Activated CD4-positive, alpha-beta T cell treated with anti-CD3 and anti-CD28 coated beads, Interleukin-10, Interleukin-2, amounts not matched to agents 100 ng/mL and 50 ng/mL, durations not matched to agents 16 hours and 8 hours (primary cell): ENCODE results near the gene PXT1.

Experiments
- DNase-seq: peaks from one replicate; pipeline ENCODE4 v3.0.0-alpha.2; 2020

Gene PXT1

DNA sequence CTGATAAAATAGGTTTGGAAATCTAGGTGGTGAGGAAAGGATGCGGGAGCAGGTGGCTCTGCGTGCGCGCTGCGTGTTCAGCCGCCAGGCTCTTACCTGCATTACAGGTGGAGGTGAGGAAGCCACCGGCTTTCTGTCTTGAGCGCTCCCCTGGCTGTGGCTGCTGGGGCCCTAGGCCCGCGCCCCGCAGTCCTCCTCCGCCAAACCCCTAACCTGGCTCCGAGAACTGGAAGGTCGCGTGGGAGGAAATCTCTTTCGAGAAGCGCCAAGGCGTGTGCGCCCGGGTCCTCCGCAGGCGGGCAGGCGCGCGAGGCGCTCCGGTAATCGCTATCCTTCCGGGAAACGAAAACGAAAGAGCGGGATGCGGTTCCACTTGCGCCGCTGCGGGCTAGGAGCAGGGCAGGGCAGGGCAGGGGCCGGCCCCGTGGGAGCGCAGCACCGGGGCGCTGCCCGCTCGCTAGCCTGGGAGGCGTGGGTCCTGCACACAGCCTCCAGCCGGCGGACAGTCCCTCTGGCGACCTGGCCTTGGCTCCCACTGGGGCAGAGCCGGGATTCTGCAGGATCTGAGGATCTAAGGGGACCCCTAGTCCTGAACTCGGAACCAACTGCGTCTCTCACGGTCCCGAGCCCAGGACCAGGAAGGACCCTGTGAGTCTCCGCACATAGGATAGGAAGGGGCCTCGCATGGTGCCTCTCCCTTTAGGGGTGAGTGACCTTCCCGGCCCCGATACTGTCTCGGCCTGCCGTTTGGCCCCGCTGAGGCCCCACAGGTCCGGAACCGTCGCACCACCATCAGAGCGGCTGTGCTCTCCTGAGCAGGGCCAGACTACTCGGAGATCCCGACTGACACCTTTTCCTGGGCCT lies 55.0 kb downstream of the PXT1 start, which contains the start of gene ETV7:
TSS of gene ETV7 (minus strand) at position 230 of the 864 bp plus-strand sequence. CDS start at position 102, 128 bp downstream.
- DNase-seq = peak; percentile 51

DNA sequence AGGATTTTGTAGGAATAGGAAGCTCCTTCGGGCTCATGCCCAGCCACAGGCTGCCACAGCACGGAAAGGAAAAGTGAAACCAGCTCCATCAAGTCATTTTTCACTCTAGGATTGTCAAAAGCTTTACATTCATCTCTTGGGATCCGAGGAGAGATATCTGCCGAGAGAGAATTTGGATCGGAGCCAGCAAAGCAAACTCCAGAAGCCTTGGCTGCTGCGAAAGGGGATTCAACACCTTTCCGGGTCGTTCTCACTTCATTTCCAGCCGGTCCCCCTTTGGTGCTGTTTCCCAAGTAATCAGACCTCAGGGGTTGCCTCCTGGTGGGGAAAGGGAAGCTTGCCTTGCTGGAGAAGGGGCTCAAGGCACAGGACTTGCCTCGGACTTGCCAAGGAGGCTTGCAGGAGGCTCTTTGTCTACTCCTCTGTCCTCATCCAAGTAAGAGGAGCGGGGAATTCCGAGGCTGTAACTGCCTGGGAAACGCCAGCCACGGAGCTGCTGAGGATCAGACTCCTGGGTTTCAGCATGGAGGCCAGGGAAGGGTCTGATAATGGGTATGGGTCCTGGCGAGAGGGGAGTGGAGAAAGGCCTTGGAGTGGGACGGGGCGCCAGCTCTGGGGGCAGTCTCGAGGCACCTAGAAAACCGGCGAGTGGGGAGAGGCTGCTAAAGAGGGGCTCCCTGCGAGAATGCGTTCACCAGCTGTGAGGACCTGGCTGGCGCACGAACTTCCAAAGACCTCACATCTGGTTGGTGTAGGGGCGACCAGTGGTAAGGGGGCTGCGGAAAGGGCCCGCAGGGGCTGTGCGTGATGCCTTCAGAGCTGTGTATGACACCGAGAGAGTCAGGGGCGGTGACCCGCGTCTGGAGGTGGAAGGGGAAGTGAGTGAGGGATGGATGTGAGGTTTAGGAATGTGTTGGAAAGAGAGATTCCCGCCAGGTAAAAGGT lies 55.9 kb downstream of the PXT1 start:
- no peak for DNase-seq

DNA sequence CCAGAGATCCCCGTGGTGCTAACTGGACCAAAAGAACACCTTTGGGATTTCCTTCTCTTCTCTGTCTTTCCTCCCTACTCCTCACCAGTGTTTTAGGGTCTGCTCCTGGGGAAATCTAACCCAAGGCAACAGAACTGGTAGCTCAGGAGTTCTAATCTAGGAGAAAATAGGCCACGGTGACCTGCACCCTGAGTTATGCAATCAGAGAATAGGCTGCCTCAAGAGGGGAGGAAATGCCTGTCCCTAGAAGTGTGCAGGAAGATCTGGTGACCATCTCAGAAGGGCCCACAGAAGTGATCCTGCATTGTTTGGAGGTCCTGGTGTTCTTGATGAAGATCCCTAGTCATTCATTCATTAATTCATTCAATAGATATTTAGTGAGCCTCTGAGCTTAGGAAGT lies 58.6 kb downstream of the PXT1 start:
- no peak for DNase-seq

DNA sequence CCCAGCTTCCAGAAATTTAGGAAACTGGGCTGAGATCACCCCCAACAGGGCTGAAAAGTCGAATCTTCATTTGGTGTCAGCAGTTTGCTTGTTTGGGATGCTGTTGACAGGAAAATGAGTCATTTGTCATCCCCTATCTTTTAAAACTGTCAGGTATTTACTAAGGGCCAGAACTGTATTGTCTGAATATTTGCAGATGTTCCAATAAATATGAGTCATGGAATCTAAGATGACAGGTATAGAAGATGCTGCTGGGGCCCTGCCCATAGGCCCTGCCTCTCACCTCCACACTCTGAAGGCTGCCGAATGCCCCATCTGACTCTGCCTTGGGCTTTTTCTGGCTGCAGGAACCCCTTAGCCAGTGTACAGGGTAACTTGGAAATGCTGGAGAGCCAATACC lies 59.0 kb downstream of the PXT1 start:
- DNase-seq = peak; percentile 65

DNA sequence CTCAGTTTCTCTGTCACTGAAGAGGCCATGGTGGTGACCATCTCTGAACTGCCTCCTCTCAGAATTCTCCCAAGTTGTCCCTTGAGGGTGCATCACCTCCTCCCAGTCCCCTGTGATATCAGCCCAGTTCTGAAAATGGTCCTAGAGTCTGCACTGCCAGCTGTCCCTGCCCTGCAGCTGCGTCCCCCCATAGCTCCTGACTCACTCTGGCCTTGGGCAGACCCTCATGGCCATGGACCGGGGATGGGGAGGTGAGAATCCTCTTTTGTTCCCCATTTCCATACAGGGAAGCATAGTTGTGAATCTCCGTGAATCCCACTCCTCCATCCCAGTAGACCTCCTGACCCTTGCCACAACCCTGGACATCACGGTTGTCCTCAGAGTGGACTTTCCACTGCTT lies 59.7 kb downstream of the PXT1 start:
- DNase-seq = no peak

DNA sequence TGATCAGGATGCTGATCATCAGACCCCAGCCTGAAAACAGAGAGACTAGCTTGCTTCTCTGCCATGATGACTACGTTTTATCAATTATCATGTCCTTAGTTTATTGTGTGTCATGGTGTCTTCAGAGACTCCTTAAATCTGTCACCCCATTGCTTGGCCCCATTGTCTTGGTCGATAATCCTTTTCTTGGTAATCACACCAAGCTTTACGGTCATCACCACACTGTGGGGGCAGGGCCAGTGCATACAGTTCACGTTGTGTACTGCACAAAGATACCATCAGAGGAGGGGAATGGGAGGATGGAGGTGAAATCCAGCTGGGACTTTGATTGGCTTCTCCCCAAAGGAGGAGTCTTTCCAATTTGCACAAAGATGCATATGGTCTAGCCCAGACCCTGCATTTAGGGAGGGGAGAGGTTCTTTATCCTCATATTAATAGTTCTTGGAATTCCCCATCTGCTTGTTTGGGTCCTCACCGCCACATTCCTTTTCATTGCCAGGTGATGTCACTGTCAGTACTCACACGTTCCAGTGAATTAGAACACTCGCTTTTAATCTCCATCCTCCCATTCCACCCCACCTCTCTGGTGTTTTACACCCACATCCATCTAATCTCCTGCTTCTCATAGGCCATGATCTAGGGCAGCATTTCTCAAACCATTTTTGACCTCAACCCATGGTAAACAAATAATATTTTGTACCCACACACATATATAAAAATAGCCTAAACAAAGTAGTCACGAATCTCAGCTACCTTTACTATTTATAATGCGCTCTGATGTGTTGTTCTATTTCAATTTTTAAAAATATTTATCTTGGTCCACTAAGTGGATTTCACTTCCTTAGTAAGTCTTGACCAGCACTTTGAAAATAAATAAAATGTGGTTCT lies 60.9 kb downstream of the PXT1 start:
- DNase-seq = no peak

DNA sequence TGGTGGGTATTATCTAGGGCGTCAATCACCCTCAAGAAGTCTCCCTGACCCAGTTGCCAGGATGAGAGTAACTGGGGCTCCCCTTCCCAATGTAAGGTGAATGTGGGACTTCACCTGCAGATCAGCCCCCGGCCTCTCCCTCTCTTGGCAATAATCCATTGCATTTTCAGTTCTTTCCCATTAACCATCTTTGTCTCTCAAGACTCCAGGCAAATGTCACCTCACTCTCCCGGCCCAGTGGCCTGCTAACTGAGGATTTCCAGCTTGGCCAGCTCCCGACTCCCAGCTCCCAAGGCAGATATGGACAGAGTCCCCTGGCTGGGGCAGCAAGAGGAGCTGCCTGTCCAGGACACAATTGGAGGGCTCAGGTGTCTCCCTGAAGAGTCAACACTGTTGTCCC lies 62.5 kb downstream of the PXT1 start:
- DNase-seq = no peak

DNA sequence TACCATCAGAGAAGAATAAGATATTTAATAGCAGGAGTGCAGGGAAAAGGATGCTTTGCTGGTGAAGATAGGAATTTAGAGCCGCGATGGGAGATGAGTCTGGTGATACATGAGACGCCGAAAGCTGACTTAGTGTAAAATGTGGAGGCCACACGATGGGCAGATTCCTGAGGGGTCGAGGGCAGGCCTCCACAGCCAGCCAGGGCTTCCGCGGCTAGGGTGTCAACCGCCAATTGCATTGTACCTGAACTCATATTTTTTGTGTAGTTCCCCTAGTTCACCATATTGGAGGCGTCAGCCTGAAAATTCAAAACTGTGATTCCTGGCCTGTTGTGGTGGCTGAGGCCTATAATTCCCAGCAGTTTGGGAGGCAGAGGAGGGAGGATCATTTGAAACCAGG lies 63.7 kb downstream of the PXT1 start:
- DNase-seq = no peak

DNA sequence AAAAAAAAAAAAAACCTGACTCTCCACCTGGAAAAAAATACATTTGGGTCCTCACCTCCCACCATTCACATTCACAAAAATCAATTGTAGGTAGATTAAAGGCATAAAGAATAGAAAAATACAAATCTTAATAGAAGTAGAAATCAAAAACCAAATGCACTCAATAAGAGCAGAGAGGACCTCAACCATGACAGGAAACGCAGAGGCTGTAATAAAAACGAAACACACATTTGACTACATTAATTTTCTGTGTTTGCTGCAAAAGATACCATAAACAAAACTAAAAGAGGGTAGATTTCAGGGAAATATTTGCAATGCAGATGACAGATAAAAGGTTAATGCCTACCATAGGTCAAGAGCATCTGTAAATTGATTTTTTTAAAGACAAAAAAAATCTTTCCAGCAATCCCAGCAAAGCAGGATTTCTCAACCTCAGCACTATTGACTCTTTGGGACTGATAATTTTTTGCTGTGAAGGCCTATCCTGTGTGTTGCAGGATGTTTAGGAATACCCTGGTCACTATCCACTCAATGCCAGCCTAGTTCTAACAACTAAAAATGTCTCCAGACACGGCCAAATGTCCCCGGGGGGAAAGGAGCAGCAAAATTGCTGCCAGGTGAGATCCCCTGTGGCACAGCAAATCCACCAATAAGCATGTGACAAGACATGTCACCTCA lies 64.3 kb downstream of the PXT1 start:
- peak; percentile 39 for DNase-seq

DNA sequence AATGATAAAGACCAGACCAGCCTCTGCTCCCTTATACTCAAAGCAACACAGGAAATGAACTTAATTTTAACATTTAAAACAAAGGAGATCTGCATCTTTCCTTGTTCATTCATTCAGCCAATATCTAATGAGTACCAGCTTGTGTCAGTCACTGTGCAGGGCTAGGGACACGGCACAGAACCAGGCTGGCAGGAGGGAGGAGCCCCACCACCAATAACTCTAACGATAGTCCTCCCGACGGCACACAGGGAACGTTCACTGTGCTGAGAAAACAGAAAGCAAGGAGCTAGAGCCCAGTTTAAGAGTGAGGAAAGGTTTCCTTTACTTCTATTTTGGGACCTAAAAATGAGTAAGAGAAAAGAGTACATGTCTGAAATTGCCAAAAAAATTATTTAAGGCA lies 65.1 kb downstream of the PXT1 start:
- DNase-seq = no peak

DNA sequence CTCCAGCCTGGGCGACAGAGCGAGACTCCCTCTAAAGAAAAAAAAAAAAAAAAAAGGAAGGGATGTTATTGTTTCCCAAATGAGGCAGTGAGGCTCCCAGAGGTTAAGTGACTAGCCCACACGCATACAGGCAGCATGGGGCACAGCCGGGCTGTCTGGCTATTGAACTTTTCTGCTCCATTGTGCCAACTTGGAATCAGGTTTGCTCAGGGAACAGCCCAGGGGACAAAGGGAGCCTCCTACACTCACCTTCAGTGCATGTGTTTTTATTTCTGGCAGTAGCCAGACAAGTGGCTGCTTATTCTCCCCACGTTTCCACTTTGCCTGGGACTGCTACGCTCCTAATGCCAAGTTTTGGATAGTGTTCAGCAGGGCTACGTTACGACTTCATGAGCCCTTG lies 65.9 kb downstream of the PXT1 start:
- DNase-seq = no peak

DNA sequence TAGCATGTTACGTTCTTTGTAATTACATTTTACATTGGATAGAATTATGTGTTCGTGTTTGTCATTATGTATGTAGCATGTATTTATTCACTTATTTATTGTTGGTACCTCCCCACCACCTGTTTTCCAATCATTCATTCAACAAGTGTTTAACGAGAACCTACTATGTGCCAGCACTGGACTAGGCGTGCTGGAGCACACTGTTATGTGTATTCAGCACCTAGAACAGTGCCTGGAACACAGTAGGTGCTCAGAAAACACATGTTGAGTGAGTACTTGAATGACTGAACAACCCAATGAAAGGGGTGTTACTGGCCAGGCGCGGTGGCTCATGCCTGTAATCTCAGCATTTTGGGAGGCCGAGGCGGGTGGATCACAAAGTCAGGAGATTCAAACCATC lies 66.5 kb downstream of the PXT1 start:
- DNase-seq = no peak

DNA sequence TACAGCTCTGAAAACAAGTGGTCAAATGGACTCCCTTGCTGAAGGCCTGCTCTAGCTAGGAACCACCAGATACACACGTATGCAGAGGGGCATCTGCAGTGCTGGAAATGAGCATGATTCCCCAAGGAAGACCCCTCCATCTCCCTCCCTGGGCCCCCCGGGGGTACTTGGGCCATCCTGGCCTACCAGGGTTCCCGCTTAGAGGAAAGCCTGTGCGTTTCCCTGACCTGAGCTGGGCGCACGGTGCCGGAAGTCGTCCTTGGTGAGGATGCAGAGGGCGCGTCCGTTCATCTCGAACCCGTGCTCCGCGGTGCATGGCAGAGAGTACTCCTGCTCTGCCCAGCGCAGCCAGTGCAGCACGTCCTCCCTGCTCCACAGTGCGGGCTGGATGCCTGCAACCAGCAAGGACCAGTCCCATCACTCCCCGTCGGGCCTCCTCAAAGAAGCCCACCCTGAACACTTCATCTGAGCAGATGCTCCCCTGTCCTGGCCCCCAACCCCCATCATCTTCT lies 67.0 kb downstream of the PXT1 start:
- DNase-seq = no peak

DNA sequence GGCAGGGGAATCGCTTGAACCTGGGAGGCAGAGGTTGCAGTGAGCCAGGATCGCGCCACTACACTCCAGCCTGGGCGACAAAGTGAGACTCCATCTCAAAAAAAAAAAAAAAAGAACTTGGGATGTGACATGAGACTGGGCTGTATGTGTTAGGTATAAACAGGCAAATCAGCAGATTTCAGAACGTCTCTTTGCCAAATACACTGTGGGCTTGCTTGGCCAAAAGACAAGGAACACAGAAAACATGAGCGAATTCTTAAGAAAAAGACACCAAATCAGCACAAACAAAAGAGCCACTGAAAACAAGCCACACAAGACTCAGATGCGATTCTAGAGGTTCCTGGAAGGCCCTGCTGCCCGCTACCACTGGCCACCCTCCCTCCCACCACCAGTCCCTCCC lies 67.7 kb downstream of the PXT1 start:
- DNase-seq = no peak

DNA sequence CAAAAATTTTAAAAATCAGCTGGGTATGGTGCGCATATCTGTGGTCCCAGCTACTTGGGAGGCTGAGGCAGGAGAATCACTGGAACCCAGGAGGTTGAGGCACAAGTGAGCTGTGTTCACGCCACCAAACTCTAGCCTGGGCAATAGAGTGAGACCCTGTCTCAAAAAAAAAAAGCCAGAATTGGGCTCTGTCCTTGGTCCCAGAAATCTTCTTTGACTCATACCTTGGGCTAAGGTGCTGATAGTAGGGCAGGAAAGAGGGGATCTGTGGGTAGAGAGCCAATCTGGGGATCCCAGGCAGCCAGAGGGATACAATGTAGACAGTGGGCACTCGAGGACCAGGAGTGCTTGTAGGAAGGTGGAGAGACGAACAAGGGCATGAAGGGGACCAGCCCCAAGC lies 68.5 kb downstream of the PXT1 start:
- no peak for DNase-seq

DNA sequence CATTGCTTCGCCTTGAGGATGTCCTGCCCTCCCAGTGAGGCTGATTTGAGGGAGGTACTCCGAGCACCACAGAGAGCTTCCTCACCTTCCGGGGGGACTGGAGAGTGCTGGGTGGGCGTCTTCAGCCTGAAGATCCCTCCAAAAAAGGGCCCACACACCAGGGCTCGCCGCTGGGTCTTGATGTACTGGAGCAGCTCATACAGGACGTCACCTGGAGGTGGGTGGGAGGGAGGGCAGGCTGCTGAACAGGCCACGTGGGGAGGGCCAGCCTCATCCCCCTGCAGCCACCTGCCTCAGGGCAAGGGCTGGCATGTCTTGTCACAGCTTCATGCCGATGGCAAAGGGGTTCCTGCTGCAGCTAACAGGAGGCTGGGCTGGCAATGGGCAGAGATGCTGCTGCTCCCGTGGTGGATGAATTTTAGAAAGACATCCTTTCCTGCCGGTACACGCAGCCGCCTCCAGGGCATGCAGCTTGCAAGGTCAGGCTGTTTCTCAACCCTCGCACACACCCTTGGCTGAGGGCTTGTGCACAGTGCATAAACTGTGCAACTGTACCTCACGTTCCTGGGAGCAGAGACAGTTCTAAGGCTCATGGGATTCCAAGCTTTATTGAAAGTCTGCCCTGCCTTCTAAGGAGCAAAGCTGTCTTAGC lies 69.2 kb downstream of the PXT1 start:
- no peak for DNase-seq

DNA sequence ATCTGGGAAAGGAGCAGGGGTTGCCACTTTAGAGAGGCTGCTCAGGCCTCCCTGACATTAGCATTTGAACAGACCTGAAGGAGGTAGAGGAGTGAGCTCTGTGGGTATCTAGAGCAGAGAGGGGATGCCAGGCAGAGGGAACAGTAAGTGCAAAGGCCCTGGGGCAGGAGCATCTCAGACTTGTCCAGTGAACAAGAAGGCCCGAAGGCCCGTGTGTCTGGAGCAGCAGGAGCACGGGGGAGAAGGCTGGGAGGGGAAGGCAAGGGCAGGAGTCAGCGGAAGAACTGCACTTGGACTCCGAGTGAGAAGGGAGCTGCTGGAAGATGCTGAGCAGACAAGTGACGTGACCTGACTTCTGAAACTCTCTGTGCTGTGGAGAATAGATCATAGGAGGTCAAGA lies 70.6 kb downstream of the PXT1 start:
- DNase-seq = no peak

DNA sequence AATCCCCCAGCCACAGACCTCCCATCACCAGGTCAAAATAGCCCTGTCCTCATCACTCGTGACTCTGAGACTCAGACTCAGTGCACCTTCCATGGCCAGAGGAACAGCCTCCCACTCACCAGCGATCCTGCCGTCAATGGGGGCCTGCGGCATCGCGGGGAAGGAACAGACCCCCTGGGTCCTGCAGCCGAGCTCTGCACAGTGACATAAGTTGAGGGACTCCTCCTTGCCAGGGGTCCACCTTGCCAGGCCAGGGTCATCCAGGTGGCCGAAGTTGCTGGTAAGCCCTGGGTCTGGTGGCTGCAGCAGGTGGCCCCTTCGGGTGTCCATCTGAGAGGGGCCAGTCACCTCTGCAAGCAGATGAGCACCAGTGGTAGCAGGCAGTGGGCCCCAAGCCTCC lies 71.4 kb downstream of the PXT1 start:
- DNase-seq = no peak

DNA sequence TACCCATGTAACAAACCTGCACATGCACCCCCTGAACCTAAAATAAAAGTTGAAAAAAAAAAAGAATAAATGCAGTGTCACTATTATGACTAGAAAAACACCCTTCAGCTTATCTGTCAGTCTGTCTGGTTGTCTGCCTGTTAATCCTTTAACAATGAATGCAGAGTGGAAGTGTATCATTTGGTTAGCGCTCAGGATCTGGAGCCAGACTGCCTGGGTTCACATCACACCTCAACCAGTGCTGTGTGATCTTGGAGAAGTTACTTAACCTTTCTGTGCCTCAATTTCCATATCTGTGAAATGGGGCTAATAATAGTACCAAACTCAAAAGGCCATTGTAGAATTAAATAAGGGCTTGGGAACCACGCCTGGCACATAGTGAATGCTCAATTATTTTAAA lies 72.0 kb downstream of the PXT1 start:
- DNase-seq = no peak

DNA sequence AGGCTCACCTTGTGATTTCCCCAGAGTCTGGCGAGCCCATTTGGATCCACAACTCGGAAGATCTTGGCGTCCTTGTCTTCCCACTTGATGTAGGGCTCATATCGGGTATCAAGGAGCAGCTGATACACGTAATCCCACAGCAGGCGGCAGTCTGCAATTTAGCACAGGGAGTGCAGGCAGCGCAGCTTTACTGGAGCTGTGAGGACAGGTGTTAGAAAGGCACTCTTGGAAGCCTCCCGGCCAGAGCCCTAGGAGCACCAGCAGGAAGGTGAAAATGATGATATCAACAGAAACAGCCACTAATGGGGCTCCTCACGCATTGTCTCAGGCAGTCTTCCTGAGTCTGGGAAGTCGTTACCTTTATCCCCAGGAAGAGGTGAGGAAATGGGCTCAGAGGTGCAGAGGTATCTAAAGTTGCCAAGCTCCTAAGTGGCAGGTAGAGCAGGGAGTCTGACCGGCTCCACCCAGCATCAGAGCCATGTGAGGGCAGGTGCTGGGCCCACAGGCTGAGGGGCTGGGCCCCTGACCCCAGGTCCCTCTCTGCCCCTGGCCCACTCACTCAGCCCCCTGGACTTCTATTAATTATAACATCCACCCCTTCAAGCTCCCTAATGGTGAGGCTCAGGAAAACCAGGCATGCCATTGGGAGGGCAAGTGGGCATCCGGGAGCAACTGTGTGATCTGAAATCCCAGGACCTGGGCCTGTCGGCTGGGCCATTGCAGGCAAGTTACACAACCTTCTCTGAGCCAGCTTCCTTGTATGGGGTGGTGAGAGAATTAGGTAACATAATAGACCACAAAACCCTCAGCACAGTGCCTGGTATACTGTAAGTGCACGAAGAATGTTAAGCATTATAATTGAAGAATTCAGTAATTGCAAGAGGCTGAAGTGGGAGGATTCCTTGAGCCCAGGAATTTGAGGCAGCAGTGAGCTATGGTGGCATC lies 73.5 kb downstream of the PXT1 start:
- DNase-seq = no peak
